Measurements from ENCODE around the gene KCMF1. TPM values are rescaled to one million over a fixed set of nuclear protein-coding genes. Genes with fewer than 3 reads are reported as not detected.

Gene KCMF1
- total RNA-seq, 1 donor from 2014 or later = 62.1 TPM

DNA sequence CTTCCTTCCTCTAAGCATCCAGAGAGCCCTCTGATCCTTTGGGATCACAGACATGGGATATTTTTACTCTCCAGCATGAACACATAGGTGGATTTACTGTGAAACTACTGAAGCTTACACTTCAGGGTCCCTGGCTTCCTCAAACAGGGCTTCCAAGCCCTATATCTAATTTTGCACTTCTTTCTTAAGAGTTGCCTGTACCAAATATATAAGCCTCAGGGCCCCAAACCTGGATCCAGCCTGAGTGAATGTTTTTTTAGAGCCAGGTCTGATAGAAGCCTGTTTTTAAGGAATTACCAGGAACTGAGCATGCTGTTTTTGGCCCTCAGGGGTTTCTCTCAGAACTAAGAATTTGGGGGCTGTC is 13.2 kb upstream of the KCMF1 start:
- Mint-ChIP-seq H3K27me3 (no peaks in the 10 kb centered on the region), H3K4me1 (ENCODE audit: low read depth) (peaks cover 28% of the 10 kb centered on the region), H3K36me3 (ENCODE audit: insufficient read depth) (peaks cover 3% of the 10 kb centered on the region), H3K27ac (peak overlapping the region; percentile 95), H3K9me3 (ENCODE audit: low read depth) (no peaks in the 10 kb centered on the region), H3K4me3 (ENCODE audit: low read depth) (peak overlapping the region; percentile 33)
- TF ChIP-seq, protein P1, sequence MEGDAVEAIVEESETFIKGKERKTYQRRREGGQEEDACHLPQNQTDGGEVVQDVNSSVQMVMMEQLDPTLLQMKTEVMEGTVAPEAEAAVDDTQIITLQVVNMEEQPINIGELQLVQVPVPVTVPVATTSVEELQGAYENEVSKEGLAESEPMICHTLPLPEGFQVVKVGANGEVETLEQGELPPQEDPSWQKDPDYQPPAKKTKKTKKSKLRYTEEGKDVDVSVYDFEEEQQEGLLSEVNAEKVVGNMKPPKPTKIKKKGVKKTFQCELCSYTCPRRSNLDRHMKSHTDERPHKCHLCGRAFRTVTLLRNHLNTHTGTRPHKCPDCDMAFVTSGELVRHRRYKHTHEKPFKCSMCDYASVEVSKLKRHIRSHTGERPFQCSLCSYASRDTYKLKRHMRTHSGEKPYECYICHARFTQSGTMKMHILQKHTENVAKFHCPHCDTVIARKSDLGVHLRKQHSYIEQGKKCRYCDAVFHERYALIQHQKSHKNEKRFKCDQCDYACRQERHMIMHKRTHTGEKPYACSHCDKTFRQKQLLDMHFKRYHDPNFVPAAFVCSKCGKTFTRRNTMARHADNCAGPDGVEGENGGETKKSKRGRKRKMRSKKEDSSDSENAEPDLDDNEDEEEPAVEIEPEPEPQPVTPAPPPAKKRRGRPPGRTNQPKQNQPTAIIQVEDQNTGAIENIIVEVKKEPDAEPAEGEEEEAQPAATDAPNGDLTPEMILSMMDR (IDR thresholded peaks at IDR 0.05; ENCODE audit: unreplicated experiment) = no peak
- DNase-seq (ENCODE audit: low spot score, unreplicated experiment) = no peak

DNA sequence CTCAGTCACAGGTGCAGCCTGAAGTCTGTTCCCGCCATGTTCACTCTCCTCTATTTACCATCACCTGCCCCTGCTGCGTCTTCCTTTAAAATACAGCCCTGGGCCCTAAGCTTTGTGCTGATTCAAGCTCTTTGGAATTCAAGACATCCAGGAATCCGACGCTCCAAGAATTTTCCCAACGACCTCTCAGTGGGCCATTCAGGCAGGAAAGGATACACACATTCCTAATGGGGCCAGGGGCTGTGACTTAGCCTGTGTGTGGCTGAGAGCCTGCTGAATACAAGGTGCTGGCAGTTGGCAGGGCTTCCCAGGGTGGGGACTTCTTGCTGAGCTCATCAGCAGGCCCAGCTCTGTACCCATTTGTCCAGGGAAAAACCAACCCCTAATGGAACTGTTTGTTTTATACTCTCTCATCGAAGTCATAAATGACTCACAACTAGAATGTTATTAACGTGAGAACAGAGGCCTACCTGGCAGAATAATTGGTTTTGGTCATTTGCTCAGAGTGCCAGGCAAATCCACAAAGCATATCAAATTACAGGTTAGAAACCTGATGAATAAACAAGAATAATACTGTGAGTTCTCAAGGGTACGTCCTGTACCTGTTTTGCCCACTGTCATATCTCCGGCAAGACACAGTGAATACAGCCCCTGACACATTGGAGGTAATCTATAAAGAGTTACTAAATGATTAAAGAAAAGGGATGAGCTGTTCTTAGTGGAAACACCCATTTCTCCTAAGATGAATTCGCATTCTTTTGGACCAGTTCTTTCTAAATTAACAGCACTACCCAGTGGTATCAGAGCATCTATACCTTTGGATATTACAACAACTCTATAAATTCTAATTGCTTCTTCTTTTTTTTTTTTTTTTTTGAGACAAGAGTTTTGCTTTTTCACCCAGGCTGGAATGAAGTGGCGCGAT is 12.6 kb upstream of the KCMF1 start:
- Mint-ChIP-seq H3K27ac (peak overlapping the region; percentile 95), H3K4me3 (ENCODE audit: low read depth) (peak overlapping the region; percentile 33), H3K27me3 (no peaks in the 10 kb centered on the region), H3K9me3 (ENCODE audit: low read depth) (no peaks in the 10 kb centered on the region), H3K36me3 (ENCODE audit: insufficient read depth) (peaks cover 9% of the 10 kb centered on the region), H3K4me1 (ENCODE audit: low read depth) (peaks cover 31% of the 10 kb centered on the region)
- no peak for DNase-seq (ENCODE audit: low spot score, unreplicated experiment)
- TF ChIP-seq, protein P1 (IDR thresholded peaks at IDR 0.05; ENCODE audit: unreplicated experiment) = no peak

DNA sequence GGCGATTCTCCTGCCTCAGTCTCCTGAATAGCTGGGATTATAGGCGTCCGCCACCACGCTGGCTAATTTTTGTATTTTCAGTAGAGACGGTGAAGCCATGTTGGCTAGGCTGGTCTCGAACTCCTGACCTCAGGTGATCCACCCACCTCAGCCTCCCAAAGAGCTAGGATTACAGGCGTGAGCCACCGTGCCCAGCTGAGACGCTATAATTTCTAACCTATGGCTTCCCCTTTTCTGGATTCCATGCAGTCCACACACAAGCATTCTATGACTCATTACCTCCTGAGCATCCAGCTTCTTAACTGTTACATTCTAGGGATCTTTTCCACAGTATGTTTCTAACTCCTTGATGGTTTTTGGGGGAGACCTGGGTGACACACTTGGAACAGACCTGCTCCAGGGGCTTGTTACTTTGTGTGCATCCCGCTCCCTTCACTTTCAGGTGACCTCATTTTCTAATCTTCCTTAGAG is 11.8 kb upstream of the KCMF1 start:
- TF ChIP-seq, protein P1 (IDR thresholded peaks at IDR 0.05; ENCODE audit: unreplicated experiment) = no peak
- Mint-ChIP-seq H3K4me3 (ENCODE audit: low read depth) (no peak overlapping the region), H3K36me3 (ENCODE audit: insufficient read depth) (peaks cover 16% of the 10 kb centered on the region), H3K9me3 (ENCODE audit: low read depth) (peaks cover 3% of the 10 kb centered on the region), H3K27ac (peak overlapping the region; percentile 95), H3K27me3 (no peaks in the 10 kb centered on the region), H3K4me1 (ENCODE audit: low read depth) (peaks cover 37% of the 10 kb centered on the region)
- no peak for DNase-seq (ENCODE audit: low spot score, unreplicated experiment)

DNA sequence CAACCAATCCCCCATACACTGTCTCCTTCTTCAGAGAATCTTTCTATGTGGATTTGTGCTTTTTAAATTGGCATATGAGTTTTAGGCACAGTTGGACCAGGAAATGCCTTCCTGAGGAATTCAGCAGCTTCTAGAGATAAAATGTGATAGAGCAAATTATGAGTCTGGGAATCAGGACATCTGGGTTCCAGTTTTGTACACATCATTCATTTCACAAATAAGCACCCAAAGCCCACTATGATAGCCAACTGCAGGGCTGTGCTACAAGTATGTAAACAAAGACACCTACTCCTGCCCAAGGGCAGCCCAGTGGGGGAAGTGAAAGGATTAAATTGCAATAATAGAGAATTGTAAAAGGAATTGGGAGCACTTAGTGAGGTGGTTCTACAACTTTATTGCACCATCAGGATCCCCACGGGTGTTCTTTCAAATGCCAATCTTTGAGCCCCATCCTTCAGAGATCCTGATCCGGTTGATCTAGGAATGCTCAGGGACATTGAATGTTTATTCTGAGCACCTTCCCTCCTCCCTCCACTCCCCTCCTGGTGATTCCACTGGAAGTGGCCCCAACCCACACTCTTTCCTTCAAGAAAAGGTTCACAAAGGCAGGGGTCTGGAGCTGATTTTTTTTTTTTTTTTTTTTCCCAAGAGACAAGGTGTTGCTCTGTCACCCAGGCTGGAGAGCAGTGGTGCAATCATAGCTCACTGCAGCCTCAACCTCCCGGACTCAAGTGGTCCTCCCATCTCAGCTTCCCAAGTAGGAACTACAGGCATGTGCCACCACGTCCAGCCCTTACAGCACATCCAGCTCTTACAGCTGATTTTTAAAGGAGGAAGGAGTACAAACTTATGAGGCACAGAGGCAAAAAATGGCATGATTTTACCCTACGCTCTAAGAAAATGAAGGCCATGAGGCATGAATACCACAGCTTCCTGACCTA is 11.1 kb upstream of the KCMF1 start:
- H3K27ac Mint-ChIP-seq = peak overlapping the region; percentile 95
- no peak for DNase-seq (ENCODE audit: low spot score, unreplicated experiment)

More for the DNA sequence above, 11.1 kb upstream of the KCMF1 start:
- Mint-ChIP-seq H3K9me3 (ENCODE audit: low read depth) (peaks cover 3% of the 10 kb centered on the region), H3K4me1 (ENCODE audit: low read depth) (peaks cover 37% of the 10 kb centered on the region), H3K27me3 (no peaks in the 10 kb centered on the region), H3K4me3 (ENCODE audit: low read depth) (no peak overlapping the region), H3K36me3 (ENCODE audit: insufficient read depth) (peaks cover 18% of the 10 kb centered on the region)
- TF ChIP-seq, protein P1 (IDR thresholded peaks at IDR 0.05; ENCODE audit: unreplicated experiment) = no peak
